ENCODE data around the gene MB. TPM values are rescaled to one million over a fixed set of nuclear protein-coding genes. Genes with fewer than 3 reads are reported as not detected.
A peak's percentile ranks its signal among the peaks of the same experiment; 100 is the strongest.

The MB gene
- total and polyA plus RNA-seq, 2 experiments from 2014 or later = not detected

DNA sequence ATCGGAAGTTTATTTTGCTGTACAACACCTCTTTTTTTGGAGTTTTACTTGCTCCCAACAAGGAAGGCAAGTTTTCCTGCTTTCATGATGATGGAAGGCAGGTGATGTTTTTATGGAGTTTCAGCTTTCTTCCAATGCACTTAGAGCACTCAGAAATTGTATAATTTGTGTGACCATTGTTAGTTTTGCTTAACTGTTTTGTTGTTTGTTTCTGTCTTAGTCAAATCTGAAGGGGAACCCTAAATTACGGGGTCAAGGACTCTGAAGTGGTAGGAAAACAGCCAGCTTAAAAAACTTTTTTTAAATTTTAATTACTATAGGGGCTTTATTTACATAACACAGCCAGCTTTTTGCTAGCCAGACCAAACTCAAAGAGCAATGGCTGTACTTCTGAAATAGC, 45.8 kb upstream of the MB start:
- Histone ChIP-seq H3K9me2 (ENCODE audit: insufficient read depth) (0 out of 2 replicates have a peak, but pooled peaks cover 6% of the 10 kb centered on the region), H3K79me2 (replicated peaks; ENCODE audit: insufficient read depth) (no peaks in the 10 kb centered on the region), H3K4me3 (peak overlapping the region; percentile 34), H3K27me3 (ENCODE audit: insufficient read depth) (no peaks in the 10 kb centered on the region), H3K4me2 (peak overlapping the region; percentile 61), H4K20me1 (replicated peaks; ENCODE audit: insufficient read depth) (no peaks in the 10 kb centered on the region), H3K27ac (ENCODE audit: low read depth) (peak overlapping the region; percentile 60), H3K36me3 (ENCODE audit: insufficient read depth) (peaks cover 22% of the 10 kb centered on the region; the same call in 1 of the 2 replicates), H3K4me1 (ENCODE audit: insufficient read depth) (peaks cover 40% of the 10 kb centered on the region), H3F3A (replicated peaks; ENCODE audit: low read depth) (no peaks in the 10 kb centered on the region), H2AFZ (no peak overlapping the region)
- Mint-ChIP-seq H3K4me3 (0 out of 3 replicates have a peak overlapping the region, but pooled peaks have one; percentile 37), H3K9me3 (peaks cover 54% of the 10 kb centered on the region), H3K27ac (no peak overlapping the region), H3K4me1 (peaks cover 26% of the 10 kb centered on the region), H3K27me3 (ENCODE audit: insufficient read depth, low read depth, poor library complexity) (peaks cover 6% of the 10 kb centered on the region), H3K36me3 (ENCODE audit: low read depth) (peaks cover 40% of the 10 kb centered on the region)
- DNase-seq (ENCODE audit: low spot score) = peak; percentile 28
- TF ChIP-seq STAT1 (IDR thresholded peaks at IDR 0.05; ENCODE audit: unreplicated experiment) (no peak), ETS1 (IDR thresholded peaks at IDR 0.05) (no peak), EZH2 (IDR thresholded peaks at IDR 0.05; ENCODE audit: low read depth, unreplicated experiment) (no peak), POLR2AphosphoS5 (IDR thresholded peaks at IDR 0.05; ENCODE audit: low read depth) (no peak), CREB1 (CRISPR knock-in tag; IDR thresholded peaks at IDR 0.05; ENCODE audit: low read depth) (no peak), CTCF (conservative IDR thresholded peaks at IDR 0.05; ENCODE audit: low read depth in 2 of 2) (no peak), JUNB (IDR thresholded peaks at IDR 0.05; ENCODE audit: unreplicated experiment) (no peak), EZH2phosphoT487 (IDR thresholded peaks at IDR 0.05; ENCODE audit: unreplicated experiment) (no peak), NANOG (IDR thresholded peaks at IDR 0.05; ENCODE audit: borderline replicate concordance) (no peak)
- TF ChIP-seq, protein P1, sequence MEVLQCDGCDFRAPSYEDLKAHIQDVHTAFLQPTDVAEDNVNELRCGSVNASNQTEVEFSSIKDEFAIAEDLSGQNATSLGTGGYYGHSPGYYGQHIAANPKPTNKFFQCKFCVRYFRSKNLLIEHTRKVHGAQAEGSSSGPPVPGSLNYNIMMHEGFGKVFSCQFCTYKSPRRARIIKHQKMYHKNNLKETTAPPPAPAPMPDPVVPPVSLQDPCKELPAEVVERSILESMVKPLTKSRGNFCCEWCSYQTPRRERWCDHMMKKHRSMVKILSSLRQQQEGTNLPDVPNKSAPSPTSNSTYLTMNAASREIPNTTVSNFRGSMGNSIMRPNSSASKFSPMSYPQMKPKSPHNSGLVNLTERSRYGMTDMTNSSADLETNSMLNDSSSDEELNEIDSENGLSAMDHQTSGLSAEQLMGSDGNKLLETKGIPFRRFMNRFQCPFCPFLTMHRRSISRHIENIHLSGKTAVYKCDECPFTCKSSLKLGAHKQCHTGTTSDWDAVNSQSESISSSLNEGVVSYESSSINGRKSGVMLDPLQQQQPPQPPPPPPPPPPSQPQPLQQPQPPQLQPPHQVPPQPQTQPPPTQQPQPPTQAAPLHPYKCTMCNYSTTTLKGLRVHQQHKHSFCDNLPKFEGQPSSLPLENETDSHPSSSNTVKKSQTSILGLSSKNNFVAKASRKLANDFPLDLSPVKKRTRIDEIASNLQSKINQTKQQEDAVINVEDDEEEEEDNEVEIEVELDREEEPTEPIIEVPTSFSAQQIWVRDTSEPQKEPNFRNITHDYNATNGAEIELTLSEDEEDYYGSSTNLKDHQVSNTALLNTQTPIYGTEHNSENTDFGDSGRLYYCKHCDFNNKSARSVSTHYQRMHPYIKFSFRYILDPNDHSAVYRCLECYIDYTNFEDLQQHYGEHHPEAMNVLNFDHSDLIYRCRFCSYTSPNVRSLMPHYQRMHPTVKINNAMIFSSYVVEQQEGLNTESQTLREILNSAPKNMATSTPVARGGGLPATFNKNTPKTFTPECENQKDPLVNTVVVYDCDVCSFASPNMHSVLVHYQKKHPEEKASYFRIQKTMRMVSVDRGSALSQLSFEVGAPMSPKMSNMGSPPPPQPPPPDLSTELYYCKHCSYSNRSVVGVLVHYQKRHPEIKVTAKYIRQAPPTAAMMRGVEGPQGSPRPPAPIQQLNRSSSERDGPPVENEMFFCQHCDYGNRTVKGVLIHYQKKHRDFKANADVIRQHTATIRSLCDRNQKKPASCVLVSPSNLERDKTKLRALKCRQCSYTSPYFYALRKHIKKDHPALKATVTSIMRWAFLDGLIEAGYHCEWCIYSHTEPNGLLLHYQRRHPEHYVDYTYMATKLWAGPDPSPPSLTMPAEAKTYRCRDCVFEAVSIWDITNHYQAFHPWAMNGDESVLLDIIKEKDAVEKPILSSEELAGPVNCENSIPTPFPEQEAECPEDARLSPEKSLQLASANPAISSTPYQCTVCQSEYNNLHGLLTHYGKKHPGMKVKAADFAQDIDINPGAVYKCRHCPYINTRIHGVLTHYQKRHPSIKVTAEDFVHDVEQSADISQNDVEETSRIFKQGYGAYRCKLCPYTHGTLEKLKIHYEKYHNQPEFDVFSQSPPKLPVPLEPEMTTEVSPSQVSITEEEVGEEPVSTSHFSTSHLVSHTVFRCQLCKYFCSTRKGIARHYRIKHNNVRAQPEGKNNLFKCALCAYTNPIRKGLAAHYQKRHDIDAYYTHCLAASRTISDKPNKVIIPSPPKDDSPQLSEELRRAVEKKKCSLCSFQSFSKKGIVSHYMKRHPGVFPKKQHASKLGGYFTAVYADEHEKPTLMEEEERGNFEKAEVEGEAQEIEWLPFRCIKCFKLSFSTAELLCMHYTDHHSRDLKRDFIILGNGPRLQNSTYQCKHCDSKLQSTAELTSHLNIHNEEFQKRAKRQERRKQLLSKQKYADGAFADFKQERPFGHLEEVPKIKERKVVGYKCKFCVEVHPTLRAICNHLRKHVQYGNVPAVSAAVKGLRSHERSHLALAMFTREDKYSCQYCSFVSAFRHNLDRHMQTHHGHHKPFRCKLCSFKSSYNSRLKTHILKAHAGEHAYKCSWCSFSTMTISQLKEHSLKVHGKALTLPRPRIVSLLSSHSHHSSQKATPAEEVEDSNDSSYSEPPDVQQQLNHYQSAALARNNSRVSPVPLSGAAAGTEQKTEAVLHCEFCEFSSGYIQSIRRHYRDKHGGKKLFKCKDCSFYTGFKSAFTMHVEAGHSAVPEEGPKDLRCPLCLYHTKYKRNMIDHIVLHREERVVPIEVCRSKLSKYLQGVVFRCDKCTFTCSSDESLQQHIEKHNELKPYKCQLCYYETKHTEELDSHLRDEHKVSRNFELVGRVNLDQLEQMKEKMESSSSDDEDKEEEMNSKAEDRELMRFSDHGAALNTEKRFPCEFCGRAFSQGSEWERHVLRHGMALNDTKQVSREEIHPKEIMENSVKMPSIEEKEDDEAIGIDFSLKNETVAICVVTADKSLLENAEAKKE (CRISPR knock-in tag; IDR thresholded peaks at IDR 0.05) = no peak
- ATAC-seq = no peak; the same call in 2 of the 3 replicates
